HG03432 (cell line): ENCODE data around the gene IMMP2L.
"Not testable (repeated sequence)": the region's sequence is repeated elsewhere in the genome, so short reads cannot be mapped to it uniquely, and the experiment has no call there.

Experiments
- ATAC-seq: cut with Tn5 transposase; IDR thresholded peaks from one replicate; pipeline ENCODE4 v1.9.1; 2021; ENCODE audit warnings: mild to moderate bottlenecking, moderate library complexity; ENCODE audit not compliant: unreplicated experiment

IMMP2L gene

DNA sequence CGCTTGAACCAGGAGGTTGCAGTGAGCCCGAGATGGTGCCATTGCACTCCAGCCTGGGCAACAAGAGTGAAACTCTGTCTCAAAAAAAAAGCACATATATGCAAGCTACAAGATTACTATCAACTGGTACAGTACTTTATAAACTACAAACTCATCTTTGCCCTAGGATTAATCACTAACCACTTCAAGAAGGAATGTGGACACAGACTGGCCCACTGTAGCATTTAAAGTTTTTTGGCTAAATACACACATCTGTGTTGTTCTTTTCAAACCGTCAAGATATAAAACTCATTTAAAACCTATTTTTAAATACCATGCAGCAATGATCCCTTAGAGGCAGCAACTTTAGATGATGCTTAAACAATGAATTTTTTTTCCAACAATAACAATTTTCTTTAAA is 205.4 kb downstream of the IMMP2L start:
- no peak for ATAC-seq

DNA sequence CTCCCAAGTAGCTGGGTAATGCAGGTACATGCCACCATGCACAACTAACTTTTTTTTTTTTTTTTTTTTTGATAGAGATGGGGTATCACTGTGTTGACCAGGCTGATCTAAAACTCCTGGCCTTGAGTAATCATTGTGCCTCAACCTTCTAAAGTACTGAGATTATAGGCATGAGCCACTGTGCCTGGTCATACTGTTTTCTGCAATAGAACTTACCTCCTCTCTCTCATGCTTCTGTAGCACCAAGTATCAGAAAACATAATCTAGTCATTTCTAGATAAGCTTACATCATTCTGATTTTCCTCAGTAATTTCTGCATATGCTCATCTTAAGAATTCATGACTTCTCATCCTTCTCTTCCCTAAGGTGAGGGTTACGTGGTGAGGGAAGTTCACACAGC is 210.0 kb downstream of the IMMP2L start:
- no peak for ATAC-seq

- ATAC-seq, result no peak
These were observed 216.1 kb downstream of the IMMP2L start for GRCh38 chr7:111346219-111346618.

DNA sequence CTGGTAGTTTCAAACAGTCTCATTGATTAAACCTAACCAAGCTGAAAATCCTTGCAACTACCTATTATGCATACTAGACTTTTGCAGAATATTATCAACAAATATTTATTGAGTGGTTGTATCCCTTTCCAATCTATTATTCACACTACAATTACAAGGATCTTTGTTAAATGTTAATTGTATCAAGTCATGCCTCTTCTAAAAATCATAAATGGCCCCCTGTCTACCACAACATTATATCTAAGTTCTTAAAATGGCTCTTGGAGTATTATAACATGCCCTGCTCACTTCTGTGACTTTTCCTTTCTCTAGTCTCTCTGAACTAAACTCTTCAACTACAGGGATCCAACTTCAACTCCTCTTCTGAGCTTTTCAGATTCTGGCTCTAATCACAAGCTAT is 219.3 kb downstream of the IMMP2L start:
- ATAC-seq, result no peak

DNA sequence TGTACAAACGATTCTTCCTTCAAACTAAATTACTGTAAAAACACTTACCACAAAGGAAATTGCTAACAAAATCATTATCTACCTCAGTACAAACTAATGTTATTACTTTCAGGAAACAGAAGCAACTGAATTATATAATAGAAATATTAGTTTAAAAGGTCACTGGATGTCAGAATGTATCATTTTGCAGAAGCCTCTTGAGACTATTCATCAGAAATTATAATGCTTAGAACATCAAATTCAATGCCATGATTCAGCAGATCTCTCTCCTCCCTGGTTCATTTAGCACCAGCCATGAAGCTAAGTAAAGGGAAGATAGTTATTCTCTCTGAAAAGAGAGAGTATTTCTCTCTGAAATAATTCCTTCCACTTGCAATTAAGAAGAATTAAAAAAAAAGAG is 223.3 kb downstream of the IMMP2L start:
- ATAC-seq, result no peak

DNA sequence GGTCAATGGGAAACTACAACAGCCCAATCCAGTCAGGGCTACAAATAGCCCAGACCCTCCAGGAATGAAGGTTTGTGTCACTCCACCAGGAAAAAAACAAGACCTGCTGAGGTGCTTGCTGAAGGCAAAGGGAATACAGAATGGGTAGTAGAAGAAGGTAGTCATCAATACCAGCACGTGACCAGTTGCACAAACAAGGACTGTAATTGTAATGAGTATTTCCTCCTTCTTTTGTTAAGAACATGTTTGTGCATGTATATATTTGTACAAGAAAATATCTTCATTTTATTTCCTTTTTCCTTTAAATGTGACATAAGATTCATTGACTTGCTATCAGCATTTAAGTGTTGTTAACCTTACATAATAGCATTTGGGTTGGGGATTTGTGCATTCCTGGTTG is 229.3 kb downstream of the IMMP2L start:
- no peak for ATAC-seq

- no peak for ATAC-seq
These were observed 232.1 kb downstream of the IMMP2L start for GRCh38 chr7:111330235-111330523.

GRCh38 chr7:111329367-111330234 is 232.7 kb downstream of the IMMP2L start:
- peak; percentile 73 for ATAC-seq

GRCh38 chr7:111328487-111328886 is 233.8 kb downstream of the IMMP2L start:
- ATAC-seq, result no peak

- no peak for ATAC-seq
These were observed 237.5 kb downstream of the IMMP2L start for GRCh38 chr7:111324776-111325175.

DNA sequence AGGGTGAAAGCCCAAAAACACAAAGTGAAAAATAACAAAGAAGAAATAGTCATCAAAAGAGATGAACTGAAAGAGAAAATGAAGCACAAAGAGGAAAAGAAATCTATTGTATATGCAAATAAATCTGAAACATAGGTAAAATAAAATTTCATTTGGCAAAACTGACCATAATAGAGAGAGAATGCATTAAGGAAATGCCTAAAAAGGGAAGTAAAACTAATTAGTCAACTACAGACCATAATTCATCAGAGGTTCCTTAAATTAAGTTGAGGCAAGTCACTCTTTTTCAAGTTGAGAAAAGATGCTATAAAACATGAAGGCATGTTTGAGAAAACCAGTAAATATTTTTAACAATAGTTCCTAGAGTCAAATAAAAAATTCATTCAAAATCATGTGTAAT is 238.1 kb downstream of the IMMP2L start:
- peak; percentile 72 for ATAC-seq

GRCh38 chr7:111323670-111324069 is 238.6 kb downstream of the IMMP2L start:
- not testable (repeated sequence) for ATAC-seq

- no peak for ATAC-seq
These were observed 242.2 kb downstream of the IMMP2L start for GRCh38 chr7:111320133-111320532.

- no peak for ATAC-seq
These were observed 249.3 kb downstream of the IMMP2L start for GRCh38 chr7:111312966-111313365.

DNA sequence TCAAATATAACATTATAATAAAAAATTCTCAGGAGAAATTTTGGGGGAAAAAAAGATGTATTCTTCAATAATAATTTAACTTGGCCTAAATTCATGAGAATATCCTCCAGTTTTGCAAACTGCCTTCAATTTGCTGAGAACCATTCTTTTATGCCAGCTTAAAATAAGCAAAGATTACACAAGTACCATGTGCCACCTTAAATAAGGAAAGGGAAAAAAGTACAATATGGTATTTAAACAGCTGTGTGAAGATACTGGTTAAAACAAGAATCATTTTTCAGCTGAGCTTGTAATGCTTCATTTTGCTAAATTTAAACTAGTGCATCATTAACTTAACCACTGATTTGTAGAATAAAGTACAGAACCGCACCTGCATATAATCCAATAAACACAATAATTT is 253.6 kb downstream of the IMMP2L start:
- no peak for ATAC-seq

DNA sequence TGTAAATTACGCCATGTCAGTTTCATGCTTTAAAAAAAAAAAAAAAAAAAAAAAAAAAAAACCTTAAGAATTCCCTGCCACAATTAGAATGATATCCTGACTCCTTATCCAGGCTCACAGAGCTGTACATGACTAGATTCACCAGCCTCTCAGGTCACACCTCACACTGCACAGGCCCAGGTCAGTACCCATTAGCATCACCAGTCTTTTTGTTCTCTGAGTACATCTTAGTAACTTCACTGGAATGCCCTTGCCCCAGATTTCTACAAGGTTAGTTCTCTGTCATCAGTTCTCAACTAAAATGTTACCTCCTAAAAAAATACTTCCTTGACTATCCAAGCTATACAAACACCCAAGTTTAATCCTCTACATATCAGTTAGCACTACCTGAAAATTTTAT is 260.4 kb downstream of the IMMP2L start:
- ATAC-seq, result no peak

DNA sequence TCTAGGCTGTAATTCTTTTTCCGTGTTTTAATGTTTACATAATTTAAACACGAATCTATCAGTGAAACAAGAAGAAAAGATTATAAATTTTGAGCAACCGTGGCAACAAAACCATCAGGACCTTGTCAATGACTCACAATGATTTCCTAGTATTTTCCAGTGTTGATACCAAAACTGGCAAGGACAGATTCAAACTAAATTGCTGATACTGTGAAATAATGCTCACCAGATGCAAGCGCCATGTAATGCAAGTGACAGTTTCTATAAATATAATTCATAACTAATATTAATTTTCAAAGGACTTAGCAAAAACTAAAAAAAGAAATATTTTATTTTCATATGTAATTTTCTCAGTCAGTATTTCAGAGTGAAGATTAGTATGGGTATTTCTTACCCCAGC is 267.8 kb downstream of the IMMP2L start:
- no peak for ATAC-seq

DNA sequence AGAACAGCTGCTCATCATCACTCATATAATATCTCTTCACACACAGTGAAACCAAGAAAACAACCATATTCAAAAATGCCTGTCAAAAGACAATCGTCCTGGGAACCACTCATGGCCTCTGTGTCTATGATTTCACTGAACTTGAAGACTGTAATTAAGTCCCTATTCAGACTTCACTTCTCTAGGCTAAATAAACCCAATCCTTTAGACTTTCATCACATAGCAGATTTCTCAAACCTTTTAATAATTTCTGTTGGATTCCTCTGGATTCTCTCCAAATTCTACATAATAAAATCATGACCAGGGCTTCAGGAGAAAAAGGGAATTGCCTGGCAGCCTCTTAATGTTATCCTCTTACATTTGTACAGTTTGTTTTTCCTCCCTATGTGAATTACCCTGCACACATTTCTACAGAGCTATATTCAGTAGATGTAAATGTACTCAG is 270.2 kb downstream of the IMMP2L start:
- no peak for ATAC-seq

- ATAC-seq, result no peak
These were observed 271.3 kb downstream of the IMMP2L start for GRCh38 chr7:111290982-111291381.

DNA sequence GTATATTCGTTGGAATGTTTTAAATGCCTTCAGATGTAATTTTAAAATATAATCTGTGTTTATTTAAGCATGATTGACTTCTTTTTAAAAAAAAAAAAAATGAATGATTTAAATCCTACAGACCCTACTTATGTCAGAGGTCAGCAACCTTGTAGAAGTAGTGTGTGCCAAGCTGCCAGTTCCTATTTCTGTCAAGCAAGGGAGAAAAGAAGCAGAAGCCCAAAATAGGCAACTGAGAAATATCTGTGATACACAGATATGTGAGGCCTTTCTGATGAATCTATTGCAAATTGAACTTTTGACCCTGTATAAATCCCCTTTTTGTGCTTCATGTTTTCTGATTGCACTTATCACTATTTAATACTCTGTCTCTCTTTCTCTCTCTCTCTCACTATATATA is 271.9 kb downstream of the IMMP2L start:
- ATAC-seq, result no peak

GRCh38 chr7:111288441-111288840 is 273.9 kb downstream of the IMMP2L start:
- ATAC-seq, result not testable (repeated sequence)

DNA sequence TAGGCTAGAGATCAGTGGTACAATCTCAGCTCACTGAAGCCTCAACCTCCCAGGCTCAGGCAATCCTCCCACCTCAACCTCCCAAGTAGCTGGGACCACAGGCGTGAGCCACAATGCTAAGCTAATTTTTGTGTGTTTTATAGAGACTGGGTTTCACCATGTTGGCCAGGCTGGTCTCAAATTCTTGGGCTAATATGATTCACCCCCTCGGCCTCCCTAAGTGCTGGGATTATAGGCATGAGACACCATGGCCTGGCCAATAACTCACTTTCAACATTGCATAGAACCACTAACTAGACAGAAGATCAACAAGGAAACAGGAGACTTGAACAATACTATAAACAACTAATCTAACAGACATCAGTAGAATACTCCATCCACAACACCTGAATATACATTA is 279.7 kb downstream of the IMMP2L start:
- ATAC-seq, result no peak

DNA sequence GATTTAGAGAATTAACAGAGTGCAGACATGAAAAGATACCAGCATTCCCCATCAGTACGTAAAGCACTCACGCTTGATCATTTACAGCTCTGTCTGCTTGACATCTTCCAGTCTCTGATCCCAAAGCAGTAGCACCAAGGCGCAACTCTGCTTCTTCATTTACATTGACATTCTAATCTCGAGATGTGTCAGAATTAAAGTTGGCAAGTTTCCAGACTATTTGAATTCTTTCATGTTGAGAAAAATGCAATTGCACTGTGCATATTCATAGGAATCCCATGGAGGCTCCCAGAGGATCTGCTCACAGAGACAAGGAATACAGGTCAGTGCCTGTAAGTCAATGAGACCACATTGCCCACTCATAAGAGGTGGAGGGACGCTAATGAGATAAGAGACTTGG is 287.4 kb downstream of the IMMP2L start:
- ATAC-seq, result no peak
